NCI-H1048 (cell line): Measurements from ENCODE around the gene PDAP1.
"Not testable (repeated sequence)": the region's sequence is repeated elsewhere in the genome, so short reads cannot be mapped to it uniquely, and the experiment has no call there.

Experiments used
- DNase-seq: peaks from one replicate; lab custom pipeline; 2025; lab: John Stamatoyannopoulos, UW

Gene PDAP1

DNA sequence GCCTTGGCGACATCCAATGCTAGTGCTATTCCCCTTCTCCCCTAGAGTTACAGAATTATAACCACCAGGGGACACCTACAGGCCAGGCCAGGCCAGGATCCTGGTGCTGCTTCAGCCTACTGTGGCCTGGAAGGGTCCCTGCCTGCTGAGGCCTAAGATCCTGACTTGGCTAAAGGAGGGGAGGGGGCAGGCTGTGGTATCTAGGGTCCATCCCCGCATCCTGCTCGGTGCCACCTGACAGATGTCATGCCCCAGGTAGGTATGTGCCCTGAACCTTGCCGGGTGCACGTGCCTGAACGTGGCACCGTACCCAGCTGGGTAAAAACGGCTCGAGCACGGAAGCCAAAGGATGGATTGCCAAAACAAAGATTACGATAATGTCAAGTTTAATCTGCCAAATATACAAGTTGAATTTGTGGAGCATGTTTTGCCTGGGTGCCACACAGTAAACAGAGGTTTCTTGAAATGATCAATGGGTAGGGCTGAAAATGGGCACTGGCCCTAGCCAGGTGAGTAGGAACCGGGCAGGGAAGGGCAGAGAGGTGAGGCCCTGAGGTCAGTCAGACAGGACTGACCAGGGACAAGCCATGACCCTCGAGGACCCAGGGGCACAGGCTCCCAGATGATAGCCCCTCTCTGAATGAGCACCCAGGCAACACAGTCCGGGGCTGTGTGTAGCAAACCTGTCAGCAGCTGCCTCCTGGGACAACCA is 12.6 kb downstream of the PDAP1 start:
- DNase-seq = no peak

DNA sequence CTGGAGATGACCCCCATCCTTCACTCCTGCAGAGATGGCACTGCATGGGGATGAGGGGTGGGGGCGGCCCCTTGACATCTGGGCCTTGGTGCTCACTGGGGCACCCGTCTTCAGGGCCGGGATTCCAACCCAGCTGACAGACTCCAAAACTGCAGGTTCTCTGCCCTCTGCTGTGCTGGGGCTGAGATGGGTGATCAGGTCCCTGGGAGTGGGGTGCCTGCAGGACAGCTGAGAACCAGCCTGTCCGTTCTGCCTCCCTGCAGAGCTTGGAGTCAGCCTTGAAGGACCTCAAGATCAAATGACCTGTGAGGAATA is 14.3 kb downstream of the PDAP1 start:
- no peak for DNase-seq

DNA sequence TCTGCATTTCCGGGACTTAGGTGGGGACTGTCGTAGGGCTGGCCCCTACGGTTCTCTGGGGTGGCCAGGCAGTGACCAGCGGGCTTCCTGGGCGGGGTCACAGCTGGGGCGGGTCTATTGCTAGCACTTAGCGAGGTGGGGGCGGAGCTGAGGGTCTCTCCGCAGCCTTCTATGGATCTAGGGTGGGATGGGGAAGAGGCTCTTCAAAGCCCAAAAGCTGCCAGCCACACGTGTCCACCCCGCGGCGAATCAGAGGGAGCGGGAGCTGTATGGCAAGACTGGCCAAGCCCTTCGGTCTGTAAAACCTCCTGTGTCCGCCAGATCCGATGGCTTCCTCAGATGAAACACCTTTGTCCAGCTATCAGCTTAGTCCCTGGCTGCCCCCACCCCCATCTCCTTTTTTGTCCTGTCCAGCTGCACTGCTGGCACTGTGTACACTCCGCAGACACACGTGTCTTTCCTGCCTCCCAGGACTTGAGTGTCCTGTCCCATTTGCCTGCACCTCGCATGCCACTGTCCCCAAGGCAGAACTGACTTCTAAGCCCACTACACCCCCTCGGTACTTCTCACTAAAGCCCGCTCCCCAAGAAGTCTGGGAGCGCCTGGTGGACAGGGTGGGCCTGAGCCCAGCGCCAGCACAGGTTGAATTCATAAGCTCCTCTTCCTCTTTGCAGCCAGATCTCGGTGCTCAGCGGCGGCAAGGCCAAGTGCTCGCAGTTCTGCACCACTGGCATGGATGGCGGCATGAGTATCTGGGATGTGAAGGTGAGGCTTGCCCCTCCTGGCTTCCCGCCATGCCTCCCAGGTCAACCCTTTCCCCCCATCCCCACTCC is 14.8 kb downstream of the PDAP1 start:
- no peak for DNase-seq

DNA sequence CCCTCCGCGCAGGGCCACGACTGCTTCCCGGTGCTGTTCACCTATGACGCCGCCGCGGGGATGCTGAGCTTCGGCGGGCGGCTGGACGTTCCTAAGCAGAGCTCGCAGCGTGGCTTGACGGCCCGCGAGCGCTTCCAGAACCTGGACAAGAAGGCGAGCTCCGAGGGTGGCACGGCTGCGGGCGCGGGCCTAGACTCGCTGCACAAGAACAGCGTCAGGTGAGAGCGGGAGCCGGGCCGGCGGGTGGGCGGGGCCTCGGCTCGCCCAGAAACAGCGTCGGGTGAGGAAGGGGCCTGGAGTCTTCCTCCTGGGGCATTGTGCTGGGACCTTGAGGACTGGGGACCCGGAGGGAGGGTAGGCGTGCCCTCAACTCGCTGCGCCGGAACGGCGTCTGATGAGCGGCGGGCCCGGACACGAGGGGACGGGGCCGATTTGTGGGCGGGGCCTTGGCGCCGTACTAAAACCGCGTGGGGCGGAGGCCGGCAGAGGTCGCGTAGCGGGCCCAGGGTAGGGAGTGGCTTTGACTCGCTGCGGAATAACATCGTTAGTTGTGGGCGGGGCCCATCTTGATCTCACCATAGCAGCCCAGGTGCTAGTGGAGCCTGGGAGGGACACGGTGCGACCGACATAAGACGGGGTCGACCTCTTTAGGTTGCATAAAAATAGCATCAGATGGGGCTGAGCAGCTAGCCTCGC is 15.6 kb downstream of the PDAP1 start:
- peak; percentile 76 for DNase-seq

DNA sequence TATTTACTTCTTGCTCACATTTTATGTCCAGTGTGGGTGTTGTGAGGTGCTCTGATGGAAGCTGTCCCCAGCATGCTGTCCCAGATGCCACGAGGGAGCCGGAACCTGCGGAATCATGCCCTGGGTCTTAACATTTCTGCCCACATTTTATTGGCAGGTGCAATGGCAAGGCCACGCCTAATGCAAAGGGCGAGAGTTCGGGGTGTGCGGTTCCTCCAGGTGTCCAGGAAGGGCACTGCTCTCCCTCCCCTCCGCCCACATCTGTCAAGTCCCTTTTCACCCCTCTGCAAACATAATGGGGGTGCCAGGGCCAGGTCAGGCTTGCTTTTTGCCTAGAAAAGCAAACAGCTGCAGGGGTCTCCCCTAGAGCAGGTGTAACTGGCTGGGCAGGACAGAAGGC is 16.4 kb downstream of the PDAP1 start:
- DNase-seq = no peak

DNA sequence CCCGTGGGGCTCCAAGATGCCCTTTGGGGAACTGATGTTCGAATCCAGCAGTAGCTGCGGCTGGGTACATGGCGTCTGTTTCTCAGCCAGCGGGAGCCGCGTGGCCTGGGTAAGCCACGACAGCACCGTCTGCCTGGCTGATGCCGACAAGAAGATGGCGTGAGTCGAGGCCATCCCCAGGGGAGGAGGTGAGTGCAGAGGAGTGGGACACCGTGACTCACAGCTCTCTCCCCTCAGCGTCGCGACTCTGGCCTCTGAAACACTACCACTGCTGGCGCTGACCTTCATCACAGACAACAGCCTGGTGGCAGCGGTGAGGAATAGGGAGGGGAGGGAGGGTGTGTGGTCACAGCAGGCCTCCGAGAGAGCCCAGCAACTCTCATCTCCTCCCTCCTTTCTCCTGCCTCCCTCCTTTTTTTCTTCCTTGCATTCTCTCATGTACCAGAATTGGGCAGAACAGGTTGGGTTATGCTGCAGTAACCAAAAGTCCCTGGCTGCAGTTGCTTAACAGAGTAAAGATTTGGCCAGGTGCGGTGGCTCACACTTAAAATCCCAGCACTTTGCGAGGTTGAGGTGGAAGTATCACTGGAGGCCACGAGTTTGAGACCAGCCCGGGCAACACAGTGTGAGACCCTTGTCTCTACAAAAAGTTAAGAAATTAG is 17.3 kb downstream of the PDAP1 start:
- no peak for DNase-seq

DNA sequence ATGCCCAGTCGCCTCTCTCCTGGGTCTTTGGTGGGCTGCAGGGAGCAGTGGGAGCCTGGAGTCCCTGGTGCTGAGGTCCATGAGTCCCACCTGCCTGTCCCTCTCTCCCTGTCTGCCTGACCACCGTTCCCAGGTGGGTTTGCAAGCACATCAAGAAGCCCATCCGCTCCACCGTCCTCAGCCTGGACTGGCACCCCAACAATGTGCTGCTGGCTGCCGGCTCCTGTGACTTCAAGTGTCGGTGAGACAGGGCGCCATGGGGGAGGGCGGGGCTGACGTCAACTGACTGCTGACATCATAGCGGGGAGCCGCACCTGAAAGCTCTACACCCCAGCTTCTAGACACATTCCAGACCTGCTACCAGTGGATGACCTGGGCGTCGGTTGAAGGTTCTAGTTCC is 18.6 kb downstream of the PDAP1 start:
- no peak for DNase-seq

DNA sequence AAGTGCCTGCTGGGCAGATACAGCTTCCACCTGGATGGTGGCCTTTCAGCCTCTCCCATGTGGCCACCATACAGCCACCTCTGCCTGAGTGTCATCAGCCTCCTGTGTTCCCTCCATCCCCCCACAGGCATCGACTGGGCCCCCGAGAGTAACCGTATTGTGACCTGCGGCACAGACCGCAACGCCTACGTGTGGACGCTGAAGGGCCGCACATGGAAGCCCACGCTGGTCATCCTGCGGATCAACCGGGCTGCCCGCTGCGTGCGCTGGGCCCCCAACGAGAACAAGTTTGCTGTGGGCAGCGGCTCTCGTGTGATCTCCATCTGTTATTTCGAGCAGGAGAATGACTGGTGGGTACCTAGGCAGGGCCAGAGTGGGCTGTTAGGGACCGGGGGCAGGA is 20.5 kb downstream of the PDAP1 start:
- DNase-seq = no peak

DNA sequence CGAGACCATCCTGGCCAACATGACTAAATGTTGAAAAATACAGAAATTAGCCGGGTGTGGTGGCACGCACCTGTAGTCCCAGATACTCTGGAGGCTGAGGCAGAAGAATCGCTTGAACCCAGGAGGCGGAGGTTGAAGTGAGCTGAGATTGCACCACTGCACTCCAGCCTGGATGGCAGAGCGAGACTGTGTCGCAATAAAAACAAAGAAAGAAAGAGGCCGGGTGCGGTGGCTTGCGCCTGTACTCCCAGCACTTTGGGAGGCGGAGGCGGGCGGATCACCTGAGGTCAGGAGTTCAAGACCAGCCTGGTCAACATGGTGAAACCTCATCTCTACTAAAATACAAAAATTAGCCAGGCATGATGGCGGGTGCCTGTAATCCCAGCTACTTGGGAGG is 21.2 kb downstream of the PDAP1 start:
- DNase-seq = not testable (repeated sequence)

DNA sequence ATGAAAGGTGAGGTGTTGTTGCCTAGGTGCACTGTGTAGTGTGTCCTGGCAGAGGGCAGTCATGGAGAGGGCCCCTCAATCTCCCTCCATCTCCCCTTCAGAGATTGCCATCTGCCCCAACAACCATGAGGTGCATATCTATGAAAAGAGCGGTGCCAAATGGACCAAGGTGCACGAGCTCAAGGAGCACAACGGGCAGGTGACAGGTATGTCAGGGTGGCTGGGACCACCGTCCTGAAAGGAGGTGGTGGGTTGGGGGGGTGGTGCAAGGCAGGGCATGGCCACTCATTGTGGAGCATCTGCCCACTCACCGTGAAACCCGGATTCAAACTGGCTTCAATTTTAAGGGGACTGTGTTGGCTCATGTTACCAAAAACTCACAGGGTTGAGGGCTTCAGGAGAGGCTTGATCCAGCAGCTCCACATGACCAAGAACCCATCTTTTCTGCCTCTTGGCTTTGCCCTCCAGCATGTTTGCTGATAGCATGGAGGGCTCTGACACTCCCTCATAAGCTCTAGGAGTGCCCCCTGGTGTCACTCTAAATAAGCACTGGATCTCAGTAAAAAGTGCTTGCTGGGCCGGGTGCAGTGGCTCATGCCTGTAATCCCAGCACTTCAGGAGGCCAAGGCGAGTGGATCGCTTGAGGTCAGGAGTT is 21.7 kb downstream of the PDAP1 start:
- no peak for DNase-seq

DNA sequence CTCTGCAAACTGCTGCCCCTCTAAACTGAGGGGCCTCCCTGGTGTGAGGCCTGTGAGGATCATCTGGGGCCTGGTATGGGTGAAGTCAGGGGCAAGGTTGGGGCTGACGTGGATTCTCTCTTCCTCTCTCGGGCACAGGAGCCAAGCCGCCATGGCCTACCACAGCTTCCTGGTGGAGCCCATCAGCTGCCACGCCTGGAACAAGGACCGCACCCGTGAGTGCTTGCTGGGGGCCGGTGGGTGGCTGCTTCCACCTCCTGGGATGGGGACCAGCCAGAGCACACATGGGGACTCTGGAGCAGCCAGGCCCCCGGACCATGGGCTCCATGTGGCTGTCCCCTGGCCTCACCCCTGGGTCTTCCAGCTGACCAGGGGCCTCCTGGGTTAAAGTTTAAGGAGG is 22.8 kb downstream of the PDAP1 start:
- DNase-seq = no peak

DNA sequence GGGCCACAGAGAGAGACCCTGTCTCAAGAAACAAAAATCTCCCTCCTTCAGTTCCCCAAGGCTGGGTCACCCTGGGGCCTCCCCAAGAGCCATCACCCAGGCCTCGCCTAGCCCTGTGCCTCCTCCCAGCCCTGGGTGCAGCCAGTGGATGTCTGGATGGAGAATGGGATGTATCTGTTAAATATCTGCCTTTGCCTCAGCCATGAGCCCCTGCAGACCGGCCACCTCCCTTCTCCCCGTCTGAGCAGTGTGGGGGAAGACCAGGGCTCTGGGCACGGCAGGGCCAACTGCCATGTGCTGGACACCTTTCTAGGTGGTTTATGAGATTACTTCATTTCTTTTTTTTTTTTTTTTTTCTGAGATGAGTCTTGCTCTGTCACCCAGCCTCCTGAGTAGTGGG is 23.9 kb downstream of the PDAP1 start:
- DNase-seq = no peak

DNA sequence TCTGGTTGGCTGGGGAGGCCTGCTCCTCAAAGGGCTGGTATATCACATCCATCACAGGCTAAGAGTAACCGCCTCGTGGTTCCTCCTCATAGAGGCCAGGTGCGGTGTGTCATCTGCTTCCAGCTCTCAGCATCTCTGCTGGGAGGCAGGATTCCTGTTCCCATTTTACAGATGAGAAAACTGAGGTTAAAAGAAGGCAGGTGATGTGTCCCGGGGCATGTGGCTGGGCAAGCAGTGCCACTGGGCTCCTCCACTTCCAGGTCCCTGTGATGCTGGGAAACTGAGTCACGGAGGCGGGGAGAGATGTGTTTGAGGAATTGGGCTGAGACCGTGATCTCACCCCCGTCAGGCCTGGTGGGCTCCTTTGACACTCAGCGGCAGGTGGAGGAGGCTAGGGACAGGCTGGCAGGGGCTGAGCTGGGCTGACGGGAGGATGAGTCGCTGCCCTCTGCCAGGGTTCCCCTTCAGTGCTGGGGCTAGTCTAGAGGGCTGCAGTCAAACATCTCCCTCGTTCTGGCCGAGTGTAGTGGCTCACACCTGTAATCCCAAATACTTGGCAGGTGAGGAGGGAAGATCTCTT is 24.5 kb downstream of the PDAP1 start:
- DNase-seq = no peak

DNA sequence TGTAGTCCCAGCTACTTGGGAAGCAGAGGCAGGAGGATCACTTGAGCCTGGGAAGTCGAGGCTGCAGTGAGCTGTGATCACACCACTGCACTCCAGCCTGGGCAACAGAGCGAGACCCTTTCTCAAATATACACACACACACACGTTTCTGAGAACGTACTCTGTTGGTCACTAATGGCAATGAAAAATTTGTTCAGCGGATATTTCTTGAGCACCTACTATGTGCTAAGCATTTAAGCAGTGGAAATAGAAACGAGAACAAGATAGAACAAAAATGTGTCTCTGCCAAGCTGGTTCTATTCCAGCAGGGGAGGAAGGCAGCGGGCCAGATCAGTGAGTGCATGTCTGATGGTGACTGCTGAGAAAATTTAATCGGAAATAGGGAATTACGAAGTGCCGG is 25.2 kb downstream of the PDAP1 start:
- DNase-seq = no peak

DNA sequence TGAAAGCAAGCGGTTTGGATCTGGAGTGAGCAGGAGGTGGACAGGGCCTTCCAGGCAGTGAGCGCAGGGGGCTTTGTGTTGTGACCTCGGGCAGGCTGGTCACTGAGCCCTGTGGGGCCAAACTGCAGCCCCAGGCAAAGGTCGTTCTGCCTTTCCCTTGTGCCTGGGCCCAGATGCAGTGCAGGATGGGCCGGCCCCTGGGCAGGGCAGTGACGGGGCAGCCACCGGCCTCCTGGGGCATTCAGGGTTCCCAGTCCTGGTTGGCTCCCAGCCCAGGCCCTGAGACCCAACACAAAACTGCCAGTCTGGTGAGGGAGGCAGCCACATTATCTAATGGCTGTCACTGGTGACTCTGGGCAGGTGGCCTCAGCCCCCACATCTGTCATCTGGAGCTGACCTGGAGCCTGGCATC is 26.7 kb downstream of the PDAP1 start:
- DNase-seq = no peak

DNA sequence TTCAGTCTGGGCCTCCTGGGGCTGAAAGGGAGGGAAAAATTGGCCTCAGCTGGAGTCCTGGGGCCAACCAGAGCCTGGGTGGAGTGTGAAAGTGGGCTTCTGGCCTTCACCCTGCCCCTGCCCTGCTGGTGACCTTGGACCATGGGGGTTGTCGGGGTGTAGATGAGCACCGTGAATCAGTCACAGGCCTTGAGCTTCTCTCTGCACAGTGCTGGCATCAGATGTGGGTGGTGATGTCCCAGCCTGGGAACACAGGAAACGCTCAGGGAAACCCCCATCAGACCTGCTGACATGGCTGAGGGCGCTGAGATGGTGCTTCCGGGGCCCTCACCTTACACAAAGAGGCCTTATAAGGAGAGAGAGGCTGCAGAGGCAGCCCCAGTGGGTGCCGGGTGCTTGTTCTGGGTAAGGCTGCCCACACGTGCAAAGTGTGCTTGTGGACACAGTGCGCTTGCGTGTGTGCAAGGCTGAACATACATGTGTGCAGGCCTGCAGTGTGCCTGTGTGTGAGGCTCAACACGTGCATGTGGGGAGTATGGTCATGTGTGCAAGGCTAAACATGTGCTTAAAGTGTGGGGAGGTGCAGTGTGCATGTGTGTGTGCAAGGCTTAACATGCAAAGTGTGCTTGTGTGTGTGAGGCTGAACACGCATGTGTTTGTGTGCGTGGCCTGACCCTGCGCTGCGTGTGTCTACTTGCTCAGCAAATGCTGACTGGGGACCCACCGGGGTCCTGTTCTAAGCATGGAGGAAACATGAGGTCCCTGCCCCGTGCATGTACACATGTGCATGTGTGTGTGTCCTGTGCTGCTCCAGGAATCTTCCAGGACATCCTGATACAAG is 27.4 kb downstream of the PDAP1 start:
- DNase-seq = no peak

DNA sequence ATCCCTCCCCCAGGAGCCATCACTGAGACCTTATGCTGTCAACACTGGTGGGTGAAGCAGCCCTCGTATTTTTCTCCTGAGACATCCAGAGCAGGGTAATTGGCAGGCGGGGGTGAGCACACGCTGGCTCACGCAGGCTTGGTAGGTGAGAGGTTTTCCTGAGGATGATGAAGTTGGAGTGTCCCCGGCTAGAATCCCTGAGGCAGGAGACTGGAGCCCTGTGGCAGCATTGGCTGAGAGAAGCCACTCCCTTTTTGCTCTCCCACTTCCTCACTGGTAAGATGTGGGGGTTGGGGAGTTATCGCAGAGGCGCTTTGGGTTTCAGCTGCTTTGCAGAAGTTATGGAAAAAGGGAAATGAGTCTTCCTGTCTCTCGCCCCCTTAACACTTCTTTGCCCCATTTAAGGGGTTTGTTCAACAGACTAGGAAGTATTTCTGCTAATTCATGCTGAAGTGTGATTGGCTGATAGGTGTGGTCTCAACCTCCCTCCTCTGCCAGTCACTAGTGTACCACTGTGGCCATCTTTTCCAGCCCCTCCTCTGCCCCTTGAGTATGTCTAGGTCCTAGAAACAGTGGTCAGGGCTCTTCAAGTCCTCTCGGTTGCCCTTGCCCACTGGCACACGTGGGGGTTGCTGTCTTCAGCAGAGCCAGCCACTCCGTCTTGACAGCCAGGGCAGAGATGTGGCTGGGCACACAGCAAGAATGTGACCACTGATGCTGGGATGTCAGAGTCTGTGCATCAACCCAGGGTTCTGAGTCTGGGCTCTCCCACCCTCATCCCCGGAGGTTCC is 28.2 kb downstream of the PDAP1 start:
- DNase-seq = no peak

DNA sequence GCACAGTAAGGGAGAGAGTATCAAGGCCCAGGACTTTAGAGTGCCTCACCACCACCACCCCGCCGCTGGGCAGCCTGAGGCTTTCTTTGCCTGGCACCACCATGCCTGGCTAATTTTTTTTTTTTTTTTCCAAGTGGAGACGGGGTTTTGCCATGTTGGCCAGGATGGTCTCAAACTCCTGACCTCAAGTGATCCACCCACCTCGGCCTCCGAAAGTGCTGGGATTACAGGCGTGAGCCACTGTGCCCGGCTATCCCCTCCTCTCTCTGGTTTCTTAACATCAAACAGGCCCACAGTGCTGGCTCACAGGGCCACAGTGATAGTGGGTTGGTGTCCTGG is 28.7 kb downstream of the PDAP1 start:
- not testable (repeated sequence) for DNase-seq

DNA sequence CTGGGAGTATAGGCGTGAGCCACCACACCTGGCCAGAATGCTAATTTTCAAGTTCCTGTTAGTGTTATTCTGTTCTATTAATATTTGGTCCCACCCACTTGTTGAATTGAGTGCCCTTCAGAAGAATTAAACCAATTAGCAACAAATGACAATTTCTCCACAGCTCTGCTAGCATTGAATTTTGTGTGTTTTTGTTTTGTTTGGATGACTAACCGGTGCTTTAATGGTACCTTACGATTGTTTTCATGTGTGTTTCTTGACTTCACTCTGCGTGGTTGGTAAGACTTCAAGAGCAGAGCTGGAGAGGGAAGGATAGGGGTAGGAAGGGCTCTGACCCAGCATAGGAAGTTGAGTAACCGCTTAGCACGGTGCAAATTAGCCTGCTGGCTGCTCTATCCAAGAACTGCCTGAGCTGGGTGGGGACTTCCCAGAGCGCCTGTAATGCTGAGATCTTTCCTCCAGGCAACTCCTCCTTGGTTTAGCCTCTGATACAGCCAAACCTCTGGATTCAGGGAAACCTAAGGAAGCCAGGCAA is 29.3 kb downstream of the PDAP1 start:
- DNase-seq = no peak
